Endodermal cell (in vitro differentiated cells): Measurements from ENCODE around the gene ERP44. TPM values are rescaled to one million over a fixed set of nuclear protein-coding genes. Genes with fewer than 3 reads are reported as not detected.

ENCODE experiments used
- DNase-seq: peaks from one replicate; pipeline ENCODE4 v3.0.0-alpha.2; 2017
- H3K27ac ChIP-seq: 2 replicates; pipeline ENCODE4 v1.5.1; 2013; ENCODE audit warnings: mild to moderate bottlenecking, low read depth, low read length, moderate library complexity
- H3K27me3 ChIP-seq: 2 replicates; pipeline ENCODE4 v1.6.1; 2013; ENCODE audit warnings: mild to moderate bottlenecking, low read length, moderate library complexity; ENCODE audit not compliant: insufficient read depth, control insufficient read depth, poor library complexity, severe bottlenecking
- H3K36me3 ChIP-seq: 2 replicates; pipeline ENCODE4 v1.7.0; 2013; ENCODE audit warnings: mild to moderate bottlenecking, low read length, moderate library complexity; ENCODE audit not compliant: control insufficient read depth, insufficient read depth
- H3K4me1 ChIP-seq: one replicate; pipeline ENCODE4 v1.7.0; 2013; ENCODE audit warnings: low read length; ENCODE audit not compliant: control insufficient read depth, insufficient read depth
- H3K4me3 ChIP-seq: 2 replicates; pipeline ENCODE4 v1.5.1; 2013; ENCODE audit warnings: mild to moderate bottlenecking, low read length, moderate library complexity
- H3K9ac ChIP-seq: 2 replicates; pipeline ENCODE4 v1.6.1; 2013; ENCODE audit warnings: mild to moderate bottlenecking, low read length, moderate library complexity; ENCODE audit not compliant: poor library complexity, severe bottlenecking; ENCODE audit errors: extremely low read depth
- H3K9me3 ChIP-seq: 2 replicates; pipeline ENCODE4 v1.6.1; 2013; ENCODE audit warnings: mild to moderate bottlenecking, low read length, moderate library complexity; ENCODE audit not compliant: control insufficient read depth
- H3K27ac Mint-ChIP-seq: 2 replicates; pipeline ENCODE4 v1.8.0; 2020; ENCODE audit warnings: mixed read lengths
- H3K27me3 Mint-ChIP-seq: 2 replicates; pipeline ENCODE4 v1.8.0; 2021; ENCODE audit warnings: mild to moderate bottlenecking, mixed read lengths; ENCODE audit not compliant: insufficient read depth
- H3K36me3 Mint-ChIP-seq: 2 replicates; pipeline ENCODE4 v1.8.0; 2020; ENCODE audit warnings: low read depth, mixed read lengths
- H3K4me1 Mint-ChIP-seq: 2 replicates; pipeline ENCODE4 v1.8.0; 2020; ENCODE audit warnings: mixed read lengths
- H3K4me3 Mint-ChIP-seq: 2 replicates; pipeline ENCODE4 v1.8.0; 2020; ENCODE audit warnings: mild to moderate bottlenecking, moderate library complexity, mixed read lengths
- H3K9me3 Mint-ChIP-seq: 2 replicates; pipeline ENCODE4 v1.8.0; 2020; ENCODE audit warnings: mild to moderate bottlenecking, mixed read lengths
- CTCF ChIP-seq: fragments of 200-600 bp; sonication (generic); conservative IDR thresholded peaks from 2 replicates; pipeline ENCODE4 v1.5.0; 2021; ENCODE audit warnings: antibody characterized with exemption, mild to moderate bottlenecking
- WGBS, 2 experiments: methylation state at CpG; one replicate each; pipeline versions ENCODE4 v1.1.5 to v1.1.7; 2013; ENCODE audit warnings: missing lambda C conversion rate in 2 of 2, mixed read lengths in 1 of 2; ENCODE audit not compliant: insufficient coverage in 1 of 2, insufficient read length in 1 of 2; 5-methylcytosine and 5-hydroxymethylcytosine counted together
- total RNA-seq, 2 donors: library from RNA; stranded (reverse); fragmentation: NEBNext Ultra II Directional in 1 of 2; extraction: Animal tissue kit (Norgen Biotek cat#: 25700) in 1 of 2; gene quantifications; 2 replicates in 1 of 2; 3 replicates in 1 of 2; pipeline ENCODE4 v1.2.1, GENCODE V29; 2021

The ERP44 gene
- total RNA-seq, 2 donors from 2014 or later, result 22.4 to 23.4 TPM

GRCh38 chr9:99986642-99987041, 112.2 kb downstream of the ERP44 start:
- H3K4me3 Mint-ChIP-seq, result no peak overlapping the region
- H3K4me1 Mint-ChIP-seq, result peaks cover 10% of the 10 kb centered on the region
- H3K27ac Mint-ChIP-seq, result no peak overlapping the region
- Histone ChIP-seq H3K36me3 (peaks cover 29% of the 10 kb centered on the region), H3K27me3 (no peaks in the 10 kb centered on the region), H3K4me1 (no peaks in the 10 kb centered on the region), H3K9me3 (peaks cover 29% of the 10 kb centered on the region), H3K27ac (no peak overlapping the region), H3K9ac (no peak overlapping the region), H3K4me3 (no peak overlapping the region)
- no peaks in the 10 kb centered on the region for H3K27me3 Mint-ChIP-seq
- no peak for DNase-seq
- H3K9me3 Mint-ChIP-seq, result peaks cover 40% of the 10 kb centered on the region
- no peak for TF ChIP-seq CTCF
- peaks cover 50% of the 10 kb centered on the region for H3K36me3 Mint-ChIP-seq

- no peak for TF ChIP-seq CTCF
- Histone ChIP-seq H3K27ac (no peak overlapping the region), H3K36me3 (peaks cover 21% of the 10 kb centered on the region), H3K27me3 (no peaks in the 10 kb centered on the region), H3K9ac (no peak overlapping the region), H3K4me1 (peaks cover 8% of the 10 kb centered on the region), H3K9me3 (no peaks in the 10 kb centered on the region), H3K4me3 (no peak overlapping the region)
- DNase-seq, result no peak
- peaks cover 9% of the 10 kb centered on the region for H3K36me3 Mint-ChIP-seq
- H3K27me3 Mint-ChIP-seq, result no peaks in the 10 kb centered on the region
- peaks cover 21% of the 10 kb centered on the region for H3K4me1 Mint-ChIP-seq
- no peak overlapping the region for H3K4me3 Mint-ChIP-seq
- H3K9me3 Mint-ChIP-seq, result no peaks in the 10 kb centered on the region
- 73 to 93% methylated on average over 2 of the region's 2 CpGs for WGBS, 2 experiments
- no peak overlapping the region for H3K27ac Mint-ChIP-seq
Observed at GRCh38 chr9:99980598-99980997, 118.2 kb downstream of the ERP44 start.

GRCh38 chr9:99978221-99978620, 120.6 kb downstream of the ERP44 start:
- 75 to 78% methylated on average over 1 of the region's 1 CpG for WGBS, 2 experiments
- no peaks in the 10 kb centered on the region for H3K27me3 Mint-ChIP-seq

More at GRCh38 chr9:99978221-99978620, 120.6 kb downstream of the ERP44 start:
- peaks cover 6% of the 10 kb centered on the region for H3K36me3 ChIP-seq
- H3K4me3 Mint-ChIP-seq, result no peak overlapping the region
- TF ChIP-seq CTCF, result no peak
- H3K4me1 Mint-ChIP-seq, result peaks cover 20% of the 10 kb centered on the region
- H3K9me3 Mint-ChIP-seq, result no peaks in the 10 kb centered on the region
- no peak overlapping the region for H3K27ac ChIP-seq
- H3K36me3 Mint-ChIP-seq, result peaks cover 4% of the 10 kb centered on the region
- peak overlapping the region; percentile 20 for H3K27ac Mint-ChIP-seq
- H3K9ac ChIP-seq, result no peak overlapping the region
- H3K27me3 ChIP-seq, result no peaks in the 10 kb centered on the region
- no peak overlapping the region for H3K4me3 ChIP-seq
- DNase-seq, result no peak
- peaks cover 8% of the 10 kb centered on the region for H3K4me1 ChIP-seq
- no peaks in the 10 kb centered on the region for H3K9me3 ChIP-seq
